ENCODE results near the gene PRKCB. TPM values are rescaled to one million over a fixed set of nuclear protein-coding genes. Genes with fewer than 3 reads are reported as not detected.

The PRKCB gene
- total RNA-seq, 1 donor from 2014 or later: 3.2 TPM

GRCh38 chr16:23866621-23867020 is 30.8 kb downstream of the PRKCB start:
- DNase-seq: no peak

- no peak for DNase-seq
These were observed 31.8 kb downstream of the PRKCB start for GRCh38 chr16:23867566-23867965.

GRCh38 chr16:23868136-23868535 is 32.4 kb downstream of the PRKCB start:
- no peak for DNase-seq

DNA sequence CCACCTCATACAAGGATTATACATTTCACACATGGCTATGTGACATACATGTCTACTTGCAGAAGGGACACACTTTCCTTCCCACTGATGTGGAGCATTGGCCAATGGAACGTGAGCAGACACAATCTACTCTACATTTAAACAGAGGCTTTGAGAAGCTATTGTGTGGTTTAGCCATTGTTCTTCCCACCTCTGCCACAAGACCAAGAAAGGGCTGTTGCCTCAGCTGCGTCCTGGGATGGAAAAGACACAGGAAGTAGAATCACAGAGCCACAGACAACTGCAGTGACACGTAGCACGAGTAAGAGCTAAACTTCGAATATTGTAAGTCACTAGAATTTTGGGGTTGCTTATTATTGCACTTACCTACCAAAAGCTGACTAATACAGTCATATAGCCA is 33.3 kb downstream of the PRKCB start:
- no peak for DNase-seq

DNA sequence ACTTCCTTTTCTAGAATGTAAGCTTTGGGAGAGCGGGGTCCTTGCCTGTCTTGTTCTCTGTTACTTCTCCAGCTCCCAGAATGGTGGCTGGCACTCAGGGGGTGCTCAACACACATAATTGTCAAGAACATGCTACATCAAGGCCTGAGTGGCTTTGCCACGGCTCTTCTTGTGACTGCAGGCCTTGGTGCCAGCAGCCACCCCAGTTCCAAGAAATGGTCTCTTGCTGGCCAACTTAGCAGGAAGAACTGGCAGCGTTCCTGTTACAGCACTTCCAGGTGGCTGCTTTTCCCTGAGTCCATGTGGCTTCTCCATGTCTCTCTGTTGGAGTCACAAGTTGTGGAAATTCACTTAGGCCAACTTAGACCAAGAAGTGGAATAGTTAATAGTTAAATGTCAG is 36.1 kb downstream of the PRKCB start:
- DNase-seq: no peak

GRCh38 chr16:23874613-23875294 is 39.0 kb downstream of the PRKCB start:
- no peak for DNase-seq

- no peak for DNase-seq
These were observed 40.6 kb downstream of the PRKCB start for GRCh38 chr16:23876256-23876896.

- no peak for DNase-seq
These were observed 41.6 kb downstream of the PRKCB start for GRCh38 chr16:23877107-23878070.

GRCh38 chr16:23879735-23880373 is 44.1 kb downstream of the PRKCB start:
- no peak for DNase-seq

DNA sequence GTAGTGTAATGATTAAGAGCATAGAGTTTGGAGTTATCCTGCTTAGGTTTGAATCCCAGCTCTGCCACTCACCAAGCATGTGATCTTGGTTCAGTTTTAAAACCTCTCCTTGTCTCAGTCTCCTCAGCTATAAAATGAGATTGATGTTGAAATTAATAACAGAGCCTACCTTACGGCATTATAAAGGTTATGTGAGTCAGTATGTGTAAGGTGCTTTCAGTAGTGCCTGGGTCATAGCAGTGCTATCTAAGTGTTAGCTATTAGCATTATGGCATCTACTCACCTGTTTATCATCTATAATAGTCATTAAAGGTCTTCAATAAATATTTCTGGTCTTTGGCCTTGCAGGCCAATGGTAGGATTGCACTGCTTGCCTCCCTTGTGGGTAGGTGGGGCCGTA is 53.4 kb downstream of the PRKCB start:
- DNase-seq: no peak

GRCh38 chr16:23893986-23894385 is 58.2 kb downstream of the PRKCB start:
- no peak for DNase-seq

DNA sequence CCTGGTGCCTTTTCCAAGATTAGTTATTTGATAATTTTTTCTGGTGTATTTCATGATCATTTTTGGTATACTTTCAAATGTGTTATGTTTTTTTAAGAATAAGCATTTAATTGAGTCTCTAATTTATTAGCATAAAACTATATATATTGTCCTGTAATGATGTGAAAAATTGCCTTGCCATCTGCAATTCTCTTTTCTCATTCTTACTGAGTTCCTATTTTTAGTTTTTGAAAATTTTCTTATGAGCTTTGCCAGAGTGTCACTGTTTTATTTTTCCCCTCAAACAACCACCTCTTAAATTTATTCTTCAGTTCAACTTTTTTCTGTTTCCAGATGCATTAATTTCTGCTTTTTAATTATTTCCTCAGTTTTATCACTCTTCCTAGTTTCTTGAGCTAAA is 59.3 kb downstream of the PRKCB start:
- no peak for DNase-seq

DNA sequence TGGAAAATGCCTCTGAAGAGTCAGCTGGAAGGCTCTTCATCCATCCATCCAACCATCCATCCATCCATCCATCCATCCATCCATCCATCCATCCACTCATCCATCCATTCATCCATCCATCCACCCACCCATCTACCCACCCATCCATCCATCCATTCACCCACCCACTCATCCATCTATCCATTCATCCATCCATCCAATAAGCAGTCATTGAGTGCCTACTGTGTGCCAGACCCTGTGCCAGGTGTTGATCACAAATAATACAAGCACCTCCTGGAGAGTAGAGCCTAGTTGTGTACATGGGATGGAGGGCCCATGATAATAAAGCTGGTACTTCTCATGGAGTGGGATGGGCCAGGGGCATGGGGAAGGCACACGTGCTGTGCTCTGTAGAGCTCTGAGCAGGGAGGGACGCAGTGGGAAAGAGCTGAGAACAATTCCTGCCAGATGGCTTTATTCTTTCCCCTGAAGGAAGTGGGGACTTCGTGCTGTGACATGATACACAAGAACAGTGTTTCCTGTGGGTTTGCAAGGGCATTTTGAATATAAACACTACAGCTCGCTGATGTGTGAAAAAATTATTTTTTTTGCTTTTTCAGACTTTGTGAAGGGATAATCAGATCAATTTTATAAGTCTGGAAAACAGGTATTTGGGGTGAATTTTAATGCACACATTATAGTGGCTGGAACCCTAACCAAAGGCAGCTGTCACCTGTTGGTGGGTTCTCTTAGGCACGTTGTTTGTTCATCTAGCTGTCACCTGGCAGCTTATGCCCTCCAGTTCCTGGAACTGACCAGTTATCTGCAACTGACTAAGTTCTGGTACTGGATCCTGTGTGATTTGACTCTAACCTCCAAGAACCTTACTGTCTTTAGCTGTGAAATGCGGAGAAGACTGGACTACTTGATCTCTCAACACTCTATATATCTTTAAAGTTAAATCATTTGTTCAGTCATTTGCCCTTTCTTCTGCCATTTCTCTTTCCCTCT is 61.3 kb downstream of the PRKCB start:
- DNase-seq: no peak

DNA sequence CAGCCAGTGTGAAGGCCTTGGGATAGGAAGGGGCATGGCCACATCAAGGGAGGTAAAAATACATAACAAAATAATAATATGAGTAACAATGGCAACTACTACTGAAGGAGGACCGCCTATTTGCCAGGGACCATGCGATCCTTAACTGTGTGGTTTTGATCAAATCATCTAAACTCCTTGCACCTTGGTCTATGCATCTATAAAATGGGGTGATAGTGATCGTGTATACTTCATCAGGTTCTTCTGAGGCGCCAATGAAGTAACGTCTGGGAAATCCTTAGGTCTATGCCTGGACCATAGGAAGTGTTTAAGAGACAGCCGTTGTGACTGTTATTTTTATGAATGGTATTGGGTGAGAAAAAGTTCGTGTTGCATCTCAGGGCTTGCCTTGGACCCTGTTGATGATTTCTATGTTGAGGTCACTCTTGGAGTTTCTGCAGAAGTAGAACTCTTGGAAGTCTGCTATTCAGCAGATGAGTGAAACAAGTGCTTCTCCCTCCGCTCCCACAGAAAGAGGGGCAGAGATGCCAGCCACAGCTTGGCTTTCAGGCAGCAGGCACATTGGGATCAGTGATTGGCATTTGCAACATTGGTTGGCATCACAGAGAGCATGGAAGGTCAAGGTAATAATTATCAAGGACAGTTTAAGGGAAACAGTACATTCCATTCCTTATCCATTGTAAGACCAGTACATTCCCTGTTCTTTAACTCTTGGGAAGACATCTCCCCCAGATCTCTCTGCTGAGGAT is 63.1 kb downstream of the PRKCB start:
- no peak for DNase-seq

GRCh38 chr16:23899869-23900268 is 64.1 kb downstream of the PRKCB start:
- DNase-seq: no peak

- no peak for DNase-seq
These were observed 64.8 kb downstream of the PRKCB start for GRCh38 chr16:23900480-23901177.

DNA sequence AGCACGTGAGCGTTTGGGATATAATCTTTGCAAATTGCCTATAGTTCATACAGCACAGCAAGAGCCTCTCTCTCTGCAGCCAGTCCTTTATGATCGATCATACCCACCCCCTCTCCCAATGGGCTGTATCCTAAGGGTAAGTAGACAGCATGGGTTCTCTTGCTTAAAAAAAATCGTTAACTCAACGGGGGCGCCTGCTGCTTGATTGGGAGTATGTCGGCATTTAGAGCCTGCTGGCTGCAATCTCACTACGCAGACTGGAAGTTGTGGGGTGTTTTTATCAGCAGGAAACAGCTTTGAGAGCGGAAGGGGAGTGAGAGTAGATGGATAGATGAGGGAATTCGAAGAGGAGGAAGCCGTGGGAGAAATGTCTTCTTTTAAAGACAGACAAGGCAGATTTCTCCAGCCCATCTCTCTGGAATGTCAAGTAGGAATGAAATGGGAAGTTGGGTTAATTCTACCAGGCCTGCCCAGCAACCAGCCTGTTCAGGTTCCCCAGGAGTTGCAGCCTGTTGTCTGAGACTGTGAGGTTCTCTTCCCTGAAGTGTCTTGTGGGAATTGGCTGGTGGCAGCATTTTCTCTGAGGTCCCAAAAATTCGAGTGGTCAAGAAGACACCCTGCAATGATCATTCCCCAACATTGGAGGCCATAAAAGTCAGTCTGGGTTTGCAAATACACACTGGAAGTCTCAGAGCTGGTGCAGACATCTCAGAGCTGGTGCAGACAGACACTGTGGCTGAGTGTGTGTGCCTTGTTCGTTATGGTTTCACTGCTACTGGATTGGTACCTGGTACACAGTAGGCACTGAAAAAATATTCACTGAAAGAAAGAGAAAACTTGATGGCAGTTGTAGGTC is 65.6 kb downstream of the PRKCB start:
- no peak for DNase-seq

GRCh38 chr16:23902034-23902747 is 66.4 kb downstream of the PRKCB start:
- no peak for DNase-seq

Data from skin of body (tissue), 2 donors.